B cell (primary cell): Measurements from ENCODE around the gene ZNF423. TPM values are rescaled to one million over a fixed set of nuclear protein-coding genes. Genes with fewer than 3 reads are reported as not detected.

ENCODE experiments used
- ATAC-seq: fragments of 200-7000 bp; cut with Tn5 transposase; one replicate; pipeline ENCODE4 v1.10.0; 2021; ENCODE audit warnings: low read depth, mild to moderate bottlenecking, moderate number of reproducible peaks, moderate library complexity
- CTCF ChIA-PET: fragments of 350-600 bp; sonication (Branson Sonifier 250); formaldehyde crosslinking; loops from one replicate; lab custom pipeline; 2021; ENCODE audit warnings: antibody characterized with exemption, inconsistent platforms; lab: Charles Lee
- POLR2A ChIA-PET: fragments of 350-600 bp; sonication (Branson Sonifier 250); formaldehyde crosslinking; loops from one replicate; lab custom pipeline; 2021; ENCODE audit warnings: antibody characterized with exemption; lab: Charles Lee
- DNase-seq: peaks from one replicate; pipeline ENCODE4 v3.0.0; 2013
- H2AFZ ChIP-seq: 2 replicates; pipeline ENCODE4 v1.6.1; 2012; ENCODE audit warnings: mild to moderate bottlenecking, low read depth, low read length; ENCODE audit not compliant: insufficient read depth, poor library complexity, severe bottlenecking
- H3K27ac ChIP-seq, 2 donors: 1 replicate in 1 of 2; 2 replicates in 1 of 2; pipeline ENCODE4 v1.5.1; 2012 to 2013; ENCODE audit warnings: low read length in 2 of 2, mild to moderate bottlenecking in 2 of 2, moderate library complexity in 1 of 2
- H3K27me3 ChIP-seq, 4 experiments: fragments of 200-600 bp in 1 of 4; sonication (generic) in 1 of 4; replicated peaks in 1 of 4; 1 replicate in 2 of 4; 2 replicates in 2 of 4; pipeline versions ENCODE4 v1.6.1 to v1.7.0; 2013 to 2016; ENCODE audit warnings: low read length in 3 of 4, mild to moderate bottlenecking in 2 of 4, mixed read lengths in 1 of 4, moderate library complexity in 1 of 4; ENCODE audit not compliant: insufficient read depth in 4 of 4, control insufficient read depth in 3 of 4; ENCODE audit errors: control extremely low read depth in 1 of 4
- H3K36me3 ChIP-seq, 2 experiments: replicated peaks in 1 of 2; 1 replicate in 1 of 2; 2 replicates in 1 of 2; pipeline versions ENCODE4 v1.6.1 to v1.7.1; 2013; ENCODE audit warnings: low read length in 1 of 2; ENCODE audit not compliant: insufficient read depth in 2 of 2, control insufficient read depth in 1 of 2; ENCODE audit errors: control extremely low read depth in 1 of 2, extremely low read depth in 1 of 2
- H3K4me1 ChIP-seq, 2 donors: fragments of 200-600 bp in 1 of 2; sonication (generic) in 1 of 2; 1 replicate in 1 of 2; 2 replicates in 1 of 2; pipeline versions ENCODE4 v1.5.1 to v1.6.1; 2013 to 2017; ENCODE audit warnings: low read length in 2 of 2; ENCODE audit not compliant: control insufficient read depth in 2 of 2, insufficient read depth in 2 of 2
- H3K4me2 ChIP-seq: replicated peaks from 2 replicates; pipeline ENCODE3; 2012; ENCODE audit warnings: mild to moderate bottlenecking, low read depth, low read length; ENCODE audit not compliant: poor library complexity, severe bottlenecking
- H3K4me3 ChIP-seq, 5 experiments: fragments of 200-600 bp in 1 of 5; sonication (generic) in 1 of 5; 1 replicate in 3 of 5; 2 replicates in 2 of 5; pipeline versions ENCODE4 v1.5.1 to v1.7.0; 2011 to 2016; ENCODE audit warnings: low read length in 4 of 5, mild to moderate bottlenecking in 4 of 5, low read depth in 2 of 5, control low read depth in 1 of 5, moderate library complexity in 1 of 5; ENCODE audit not compliant: insufficient read depth in 1 of 5; ENCODE audit errors: control extremely low read depth in 1 of 5, extremely low read depth in 1 of 5
- H3K79me2 ChIP-seq: fragments of 200-600 bp; sonication (generic); one replicate; pipeline ENCODE4 v1.6.0; 2016; ENCODE audit warnings: low read length; ENCODE audit not compliant: control insufficient read depth, insufficient read depth
- H3K9ac ChIP-seq: fragments of 200-600 bp; sonication (generic); 2 replicates; pipeline ENCODE4 v1.6.1; 2017; ENCODE audit warnings: mild to moderate bottlenecking, low read length, moderate library complexity
- H3K9me3 ChIP-seq, 3 donors: one replicate each; pipeline versions ENCODE4 v1.6.1 to v1.7.1; 2013; ENCODE audit warnings: low read length in 2 of 3; ENCODE audit not compliant: control insufficient read depth in 2 of 3, insufficient read depth in 1 of 3; ENCODE audit errors: control extremely low read depth in 1 of 3
- H4K20me1 ChIP-seq: 2 replicates; pipeline ENCODE4 v1.6.0; 2012; ENCODE audit warnings: mild to moderate bottlenecking, low read length; ENCODE audit not compliant: insufficient read depth, control insufficient read depth, poor library complexity, severe bottlenecking
- H3K27ac Mint-ChIP-seq: one replicate; pipeline ENCODE4 v1.8.0; 2021; ENCODE audit warnings: mixed read lengths
- H3K27me3 Mint-ChIP-seq: one replicate; pipeline ENCODE4 v1.8.0; 2021; ENCODE audit warnings: mixed read lengths
- H3K4me1 Mint-ChIP-seq: one replicate; pipeline ENCODE4 v1.8.0; 2021; ENCODE audit warnings: mixed read lengths
- H3K4me3 Mint-ChIP-seq: one replicate; pipeline ENCODE4 v1.8.0; 2021; ENCODE audit warnings: mixed read lengths
- H3K9me3 Mint-ChIP-seq: one replicate; pipeline ENCODE4 v1.8.0; 2022; ENCODE audit warnings: mixed read lengths; ENCODE audit not compliant: insufficient read depth
- CTCF ChIP-seq: fragments of 200-600 bp; IDR thresholded peaks from one replicate; pipeline ENCODE4 v1.8.0; 2022; ENCODE audit warnings: antibody characterized with exemption, mild to moderate bottlenecking
- WGBS: methylation state at CpG from one replicate; pipeline ENCODE4 v1.1.5; 2013; ENCODE audit warnings: missing lambda C conversion rate; ENCODE audit not compliant: insufficient coverage; 5-methylcytosine and 5-hydroxymethylcytosine counted together
- intact Hi-C: fragments of 100-400 bp; cut with micrococcal nuclease; formaldehyde crosslinking; loops from one replicate; pipeline ENCODE4 v1.10.0; 2022
- polyA plus RNA-seq: library from polyadenylated mRNA; depleted of rRNA; stranded (reverse); fragments of >200 nt; gene quantifications from 2 replicates; pipeline ENCODE4 v1.2.3, GENCODE V29; 2012
- total RNA-seq, 2 donors: library from RNA; stranded (reverse); fragments of 120-200 nt in 1 of 2; gene quantifications; 1 replicate in 1 of 2; 2 replicates in 1 of 2; pipeline versions ENCODE4 v1.2.3 to v1.2.4, GENCODE V29; 2013 to 2022

The ZNF423 gene
- total and polyA plus RNA-seq, 2 donors (not counting 1 experiment from before 2014, with no cell fraction given), result not detected

- Histone ChIP-seq H3K4me3 (no peak overlapping the region), H3K9me3 (peaks cover 0 to 3% (median 0%) of the 10 kb centered on the region in 3 donors), H2AFZ (no peak overlapping the region), H3K9ac (no peak overlapping the region), H3K4me1 (no peaks in the 10 kb centered on the region), H4K20me1 (no peaks in the 10 kb centered on the region), H3K27ac (no peak overlapping the region), H3K79me2 (no peaks in the 10 kb centered on the region), H3K4me2 (no peak overlapping the region), H3K27me3 (no peaks in the 10 kb centered on the region), H3K36me3 (no peaks in the 10 kb centered on the region)
- no peak for ATAC-seq
- no peak overlapping the region for H3K27ac Mint-ChIP-seq
- peaks cover 14% of the 10 kb centered on the region for H3K27me3 Mint-ChIP-seq
- WGBS, result 76% methylated on average over 21 of the region's 28 CpGs
- CTCF ChIA-PET, result no interaction called here
- peaks cover 2% of the 10 kb centered on the region for H3K4me1 Mint-ChIP-seq
- no peak for DNase-seq
- no peak for TF ChIP-seq CTCF
- no peak overlapping the region for H3K4me3 Mint-ChIP-seq
- POLR2A ChIA-PET, result no interaction called here
- intact Hi-C loops, result no loop called here
- H3K9me3 Mint-ChIP-seq, result no peaks in the 10 kb centered on the region
These were observed 158.1 kb downstream of the ZNF423 start for GRCh38 chr16:49697631-49698452.

- ATAC-seq (no peak), DNase-seq (no peak)
- no peak overlapping the region for H3K4me3 Mint-ChIP-seq
- H3K27me3 Mint-ChIP-seq, result peaks cover 14% of the 10 kb centered on the region
- no peaks in the 10 kb centered on the region for H3K4me1 ChIP-seq
- no peak overlapping the region for H3K27ac Mint-ChIP-seq
- peaks cover 0 to 3% (median 0%) of the 10 kb centered on the region in 3 donors for H3K9me3 ChIP-seq
- H3K4me1 Mint-ChIP-seq, result peaks cover 2% of the 10 kb centered on the region
- H3K9ac ChIP-seq, result no peak overlapping the region
- intact Hi-C loops, result no loop called here
- no peaks in the 10 kb centered on the region for H4K20me1 ChIP-seq
- no peaks in the 10 kb centered on the region for H3K36me3 ChIP-seq
- no peak overlapping the region for H3K4me3 ChIP-seq
- no peaks in the 10 kb centered on the region for H3K9me3 Mint-ChIP-seq
- POLR2A ChIA-PET, result no interaction called here
- CTCF ChIA-PET, result no interaction called here
- H3K27ac ChIP-seq, result no peak overlapping the region
- H3K27me3 ChIP-seq, result no peaks in the 10 kb centered on the region
- H2AFZ ChIP-seq, result no peak overlapping the region
- 81% methylated on average over 6 of the region's 14 CpGs for WGBS
- no peak overlapping the region for H3K4me2 ChIP-seq
- H3K79me2 ChIP-seq, result no peaks in the 10 kb centered on the region
- TF ChIP-seq CTCF, result no peak
These were observed 159.4 kb downstream of the ZNF423 start for GRCh38 chr16:49696414-49697101.
